Measurements from ENCODE around the gene PJA1.

DNA sequence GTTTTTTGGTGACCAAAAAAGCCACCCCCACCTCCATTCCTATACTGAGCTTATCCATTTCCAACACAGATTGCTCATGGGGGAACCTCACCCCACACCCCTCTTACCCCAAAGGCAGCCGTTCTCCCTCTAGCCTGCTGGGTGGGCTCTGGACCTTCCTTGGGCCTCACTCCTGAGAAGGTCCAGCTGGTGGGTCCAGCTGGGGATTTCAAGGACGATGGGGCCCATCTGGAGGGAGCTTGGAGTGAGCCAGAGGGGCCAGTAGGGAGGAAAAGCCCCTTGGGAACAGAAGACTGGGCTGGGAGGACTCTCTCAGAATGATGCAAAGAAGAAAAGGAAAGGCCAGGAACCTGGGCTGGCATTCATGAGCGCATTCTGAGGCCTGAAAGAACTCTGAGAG is 42.0 kb upstream of the PJA1 start:
- TF ChIP-seq, protein P1, sequence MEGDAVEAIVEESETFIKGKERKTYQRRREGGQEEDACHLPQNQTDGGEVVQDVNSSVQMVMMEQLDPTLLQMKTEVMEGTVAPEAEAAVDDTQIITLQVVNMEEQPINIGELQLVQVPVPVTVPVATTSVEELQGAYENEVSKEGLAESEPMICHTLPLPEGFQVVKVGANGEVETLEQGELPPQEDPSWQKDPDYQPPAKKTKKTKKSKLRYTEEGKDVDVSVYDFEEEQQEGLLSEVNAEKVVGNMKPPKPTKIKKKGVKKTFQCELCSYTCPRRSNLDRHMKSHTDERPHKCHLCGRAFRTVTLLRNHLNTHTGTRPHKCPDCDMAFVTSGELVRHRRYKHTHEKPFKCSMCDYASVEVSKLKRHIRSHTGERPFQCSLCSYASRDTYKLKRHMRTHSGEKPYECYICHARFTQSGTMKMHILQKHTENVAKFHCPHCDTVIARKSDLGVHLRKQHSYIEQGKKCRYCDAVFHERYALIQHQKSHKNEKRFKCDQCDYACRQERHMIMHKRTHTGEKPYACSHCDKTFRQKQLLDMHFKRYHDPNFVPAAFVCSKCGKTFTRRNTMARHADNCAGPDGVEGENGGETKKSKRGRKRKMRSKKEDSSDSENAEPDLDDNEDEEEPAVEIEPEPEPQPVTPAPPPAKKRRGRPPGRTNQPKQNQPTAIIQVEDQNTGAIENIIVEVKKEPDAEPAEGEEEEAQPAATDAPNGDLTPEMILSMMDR (IDR thresholded peaks at IDR 0.05), result no peak
- TF ChIP-seq USF1 (CRISPR knock-in tag; IDR thresholded peaks at IDR 0.05), result no peak

All from WTC11 (cell line).